K562 (cell line): ENCODE data around the gene INTS6. TPM values are rescaled to one million over a fixed set of nuclear protein-coding genes. Genes with fewer than 3 reads are reported as not detected.

Source experiments
- ATAC-seq: fragments of 200-7000 bp; cut with Tn5 transposase; 3 replicates; pipeline ENCODE4 v1.9.1; 2020; ENCODE audit warnings: moderate library complexity
- BruUV-seq: library from RNA; stranded (reverse); fragments of 400-500 nt; replicated peaks from 2 replicates; lab custom pipeline; 2021; lab: Mats Ljungman, UMichigan
- CTCF ChIA-PET: fragments of 300-600 bp; formaldehyde crosslinking; extraction: SDS; loops from one replicate; lab custom pipeline; 2021; ENCODE audit warnings: low intra/inter-chr PET ratio; lab: Yijun Ruan, JAX
- POLR2A ChIA-PET: fragments of 300-600, 350-650 bp; sonication (Branson Sonifier 250); formaldehyde crosslinking; extraction: SDS; loops from one replicate; lab custom pipeline; 2021; ENCODE audit warnings: antibody characterized with exemption, inconsistent platforms; lab: Yijun Ruan, JAX
- DNase-seq, 4 experiments: peaks; one replicate each; pipeline versions ENCODE4 v3.0.0 to v3.0.0-alpha.2; 2011 to 2018; ENCODE audit warnings: low spot score in 3 of 4, mixed read lengths in 3 of 4; ENCODE audit errors: extremely low read depth in 1 of 4
- FAIRE-seq: peaks from 2 replicates; lab custom pipeline; 2011; peaks lifted over from hg19 to GRCh38; lab: Jason Lieb, UNC
- H2AFZ ChIP-seq: 2 replicates; pipeline ENCODE4 v1.6.0; 2011; ENCODE audit warnings: low read depth, low read length, control low read depth, inconsistent platforms
- H3K27ac ChIP-seq: fragments of 200-600 bp; 3 replicates; pipeline ENCODE4 v1.8.0; 2011; ENCODE audit warnings: low read depth, mild to moderate bottlenecking, control low read depth, inconsistent platforms, low read length, moderate library complexity, mixed read lengths; ENCODE audit errors: extremely low read depth
- H3K27me3 ChIP-seq, 2 experiments: fragments of 300-600 bp in 1 of 2; 2 replicates in 1 of 2; 3 replicates in 1 of 2; pipeline versions ENCODE4 v1.6.0 to v1.8.0; 2011; ENCODE audit warnings: inconsistent platforms in 2 of 2, low read length in 2 of 2, mild to moderate bottlenecking in 1 of 2, mixed read lengths in 1 of 2, moderate library complexity in 1 of 2; ENCODE audit not compliant: control insufficient read depth in 2 of 2, insufficient read depth in 2 of 2
- H3K36me3 ChIP-seq: fragments of 300-600 bp; 3 replicates; pipeline ENCODE4 v1.8.0; 2011; ENCODE audit warnings: mild to moderate bottlenecking, low read length, inconsistent platforms; ENCODE audit not compliant: control insufficient read depth, insufficient read depth
- H3K4me1 ChIP-seq, 2 experiments: fragments of 200-600 bp in 1 of 2; replicated peaks in 1 of 2; 2 replicates in 1 of 2; 3 replicates in 1 of 2; pipeline versions ENCODE4 v1.5.1 to v1.8.0; 2011; ENCODE audit warnings: inconsistent platforms in 2 of 2, low read length in 2 of 2, mild to moderate bottlenecking in 1 of 2, mixed read lengths in 1 of 2, moderate library complexity in 1 of 2; ENCODE audit not compliant: control insufficient read depth in 2 of 2, insufficient read depth in 2 of 2
- H3K4me2 ChIP-seq: 2 replicates; pipeline ENCODE4 v1.6.1; 2011; ENCODE audit warnings: low read length, control low read depth, inconsistent platforms, mixed read lengths; ENCODE audit not compliant: insufficient read depth
- H3K4me3 ChIP-seq: fragments of 200-600 bp; sonication (generic), shearing (Covaris generic); 2 replicates; pipeline ENCODE4 v1.5.1; 2016; ENCODE audit warnings: control low read depth, inconsistent platforms
- H3K79me2 ChIP-seq: fragments of 200-600 bp; 3 replicates; pipeline ENCODE4 v1.8.0; 2011; ENCODE audit warnings: low read length, inconsistent platforms; ENCODE audit not compliant: control insufficient read depth, insufficient read depth
- H3K9ac ChIP-seq, 2 experiments: 2 replicates each; pipeline versions ENCODE4 v1.6.0 to v1.6.1; 2011; ENCODE audit warnings: low read depth in 2 of 2, low read length in 2 of 2, control low read depth in 1 of 2, inconsistent platforms in 1 of 2, mild to moderate bottlenecking in 1 of 2, mixed read lengths in 1 of 2; ENCODE audit not compliant: insufficient read depth in 1 of 2
- H3K9me1 ChIP-seq: one replicate; pipeline ENCODE4 v1.6.0; 2011; ENCODE audit warnings: inconsistent platforms, mild to moderate bottlenecking, low read length, moderate library complexity; ENCODE audit not compliant: control insufficient read depth, insufficient read depth
- H3K9me3 ChIP-seq: replicated peaks from 2 replicates; pipeline ENCODE4 v1.5.1; 2011; ENCODE audit warnings: low read depth, low read length, inconsistent platforms; ENCODE audit not compliant: control insufficient read depth, insufficient read depth
- H4K20me1 ChIP-seq: replicated peaks from 2 replicates; pipeline ENCODE4 v1.6.1; 2011; ENCODE audit warnings: low read length, inconsistent platforms, mixed read lengths; ENCODE audit not compliant: control insufficient read depth, insufficient read depth
- FOXA1 ChIP-seq: fragments of 450-650 bp; IDR thresholded peaks from 2 replicates; pipeline ENCODE4 v1.6.1; 2016; ENCODE audit warnings: mild to moderate bottlenecking, borderline replicate concordance
- FUS ChIP-seq: fragments of 200-400 bp; formaldehyde crosslinking; optimal IDR thresholded peaks from 2 replicates; pipeline ENCODE3; 2017; ENCODE audit warnings: low read depth, low read length
- SNRNP70 ChIP-seq: fragments of 200-400 bp; formaldehyde crosslinking; optimal IDR thresholded peaks from 2 replicates; pipeline ENCODE3; 2017; ENCODE audit warnings: low read depth, low read length
- TAF7 ChIP-seq: fragments of 450-650 bp; IDR thresholded peaks from 2 replicates; pipeline ENCODE4 v1.6.1; 2016; ENCODE audit warnings: missing genetic modification characterization, missing compliant biosample characterization
- TAF9B ChIP-seq: fragments of 450-650 bp; IDR thresholded peaks from 2 replicates; pipeline ENCODE4 v1.6.1; 2018; ENCODE audit warnings: mild to moderate bottlenecking; ENCODE audit not compliant: partially characterized antibody
- TARDBP ChIP-seq: fragments of 450-650 bp; IDR thresholded peaks from 2 replicates; pipeline ENCODE4 v1.6.1; 2016
- ZNF354B ChIP-seq: fragments of 250-450 bp; sonication (Bioruptor Pico); IDR thresholded peaks from 2 replicates; pipeline ENCODE4 v1.4.0; 2020
- ZNF57 ChIP-seq: fragments of 450-650 bp; formaldehyde crosslinking; IDR thresholded peaks from 2 replicates; pipeline ENCODE4 v1.4.0; 2020; ENCODE audit warnings: mild to moderate bottlenecking, moderate library complexity
- ZNF644 ChIP-seq: fragments of 200-800 bp; sonication (Bioruptor generic); IDR thresholded peaks from 2 replicates; pipeline ENCODE4 v1.6.1; 2016; ENCODE audit warnings: low read depth, missing genetic modification characterization, missing compliant biosample characterization
- WGBS: fragments of 100-300 bp; shearing (Covaris generic); methylation state at CpG from one replicate; pipeline ENCODE4 v1.1.6; 2016; ENCODE audit warnings: low coverage, mixed read lengths; ENCODE audit not compliant: insufficient coverage; ENCODE audit errors: missing lambda C conversion rate; 5-methylcytosine and 5-hydroxymethylcytosine counted together
- in situ Hi-C: fragments of 300-500 bp; cut with MboI; formaldehyde crosslinking; loops from 4 replicates; pipeline ENCODE4 v1.15.0; 2018; ENCODE audit warnings: inconsistent platforms, mixed read lengths
- intact Hi-C: fragments of 100-400 bp; cut with micrococcal nuclease; formaldehyde crosslinking; loops from 2 replicates; pipeline ENCODE4 v1.14.2; 2022
- polyA plus RNA-seq, 8 experiments: library from polyadenylated mRNA; depleted of rRNA in 4 of 8; stranded (reverse) in 5 of 8; unstranded in 3 of 8; fragments of >200 nt; fragmentation: Nextera tagmentation in 2 of 8; fragmentation: Illumina TruSeq in 1 of 8; extraction: Ambion mirVana in 2 of 8; extraction: Trizol in 1 of 8; gene quantifications; 2 replicates each; pipeline versions ENCODE4 v1.2.1 to v1.2.3, GENCODE V29; 2011 to 2014; ENCODE audit warnings: inconsistent platforms in 1 of 8, missing spikeins in 1 of 8
- total RNA-seq, 7 experiments: library from RNA; depleted of rRNA in 6 of 7; stranded (reverse); fragments of >200 nt in 6 of 7; fragmentation: Illumina TruSeq in 2 of 7; extraction: Trizol in 2 of 7; gene quantifications; 2 replicates each; pipeline versions ENCODE4 v1.2.1 to v1.2.3, GENCODE V29; 2011 to 2021; ENCODE audit warnings: low replicate concordance in 1 of 7

Gene INTS6
- total and polyA plus RNA-seq, 9 of the 15 experiments (the other 6 are each of a cell fraction or from before 2014, with no cell fraction given) = 3.7 to 29.8 (median 16.1) TPM

GRCh38 chr13:51385114-51385513 lies 67.7 kb downstream of the INTS6 start:
- H3K4me3 ChIP-seq = no peak overlapping the region
- peaks cover 32% of the 10 kb centered on the region; the same call in 2 of the 3 replicates for H3K36me3 ChIP-seq
- CTCF ChIA-PET = no interaction called here
- in situ Hi-C loops (no loop called here), intact Hi-C loops (no loop called here)
- H4K20me1 ChIP-seq = no peaks in the 10 kb centered on the region
- FAIRE-seq (no peak), ATAC-seq (no peak), DNase-seq (no peak)
- 100% methylated on average over 2 of the region's 2 CpGs for WGBS
- no TSS peak for BruUV-seq
- H3K4me2 ChIP-seq = no peak overlapping the region
- H3K9ac ChIP-seq = no peak overlapping the region
- H3K9me3 ChIP-seq = no peaks in the 10 kb centered on the region
- no peak overlapping the region for H3K27ac ChIP-seq
- no peaks in the 10 kb centered on the region for H3K9me1 ChIP-seq
- H3K4me1 ChIP-seq = no peaks in the 10 kb centered on the region
- H3K79me2 ChIP-seq = no peaks in the 10 kb centered on the region; the same call in 2 of the 3 replicates
- H2AFZ ChIP-seq = no peak overlapping the region
- no peaks in the 10 kb centered on the region for H3K27me3 ChIP-seq
- POLR2A ChIA-PET = no interaction called here
- no peak for TF ChIP-seq FOXA1
- no peak for TF ChIP-seq TAF7
- no peak for TF ChIP-seq TAF9B
- no peak for TF ChIP-seq ZNF644 (tag)
- no peak for TF ChIP-seq ZNF354B (CRISPR knock-in tag)
- no peak for TF ChIP-seq FUS

- no peaks in the 10 kb centered on the region for H3K79me2 ChIP-seq
- FAIRE-seq (no peak), ATAC-seq (no peak), DNase-seq (no peak)
- no peaks in the 10 kb centered on the region for H3K9me3 ChIP-seq
- no peaks in the 10 kb centered on the region for H3K27me3 ChIP-seq
- H3K9ac ChIP-seq = no peak overlapping the region
- H3K4me1 ChIP-seq = no peaks in the 10 kb centered on the region
- no peak overlapping the region for H2AFZ ChIP-seq
- BruUV-seq = no TSS peak
- H3K4me3 ChIP-seq = no peak overlapping the region
- in situ Hi-C loops (no loop called here), intact Hi-C loops (no loop called here)
- H3K9me1 ChIP-seq = no peaks in the 10 kb centered on the region
- H3K36me3 ChIP-seq = peaks cover 65% of the 10 kb centered on the region
- H4K20me1 ChIP-seq = no peaks in the 10 kb centered on the region
- TF ChIP-seq ZNF57 (CRISPR knock-in tag) = no peak
- no peak for TF ChIP-seq TARDBP
- no peak for TF ChIP-seq SNRNP70
- POLR2A ChIA-PET = no interaction called here
- CTCF ChIA-PET = no interaction called here
- no peak overlapping the region for H3K4me2 ChIP-seq
- H3K27ac ChIP-seq = no peak overlapping the region
- whole genome bisulfite sequencing = 94% methylated on average over 4 of the region's 4 CpGs
These were observed 72.6 kb downstream of the INTS6 start for GRCh38 chr13:51380269-51380668.
